Memory B cell (primary cell): ENCODE results near the gene DOK6.
"Not testable (repeated sequence)": the region's sequence is repeated elsewhere in the genome, so short reads cannot be mapped to it uniquely, and the experiment has no call there.

Experiments
- ATAC-seq: fragments of 150-1000 bp; cut with Tn5 transposase; 2 replicates; pipeline ENCODE4 v1.10.0; 2021; ENCODE audit warnings: low read depth, mild to moderate bottlenecking, moderate library complexity
- DNase-seq, 2 donors: peaks; one replicate each; pipeline ENCODE4 v3.0.0; 2022; ENCODE audit warnings: low spot score in 2 of 2
- H3K27ac Mint-ChIP-seq: one replicate; pipeline ENCODE4 v1.8.0; 2022; ENCODE audit warnings: mild to moderate bottlenecking, moderate library complexity, mixed read lengths
- H3K27me3 Mint-ChIP-seq: one replicate; pipeline ENCODE4 v1.8.0; 2022; ENCODE audit warnings: mixed read lengths
- H3K36me3 Mint-ChIP-seq: one replicate; pipeline ENCODE4 v1.8.0; 2022; ENCODE audit warnings: mild to moderate bottlenecking, mixed read lengths
- H3K4me1 Mint-ChIP-seq: one replicate; pipeline ENCODE4 v1.8.0; 2022; ENCODE audit warnings: mixed read lengths
- H3K4me3 Mint-ChIP-seq: one replicate; pipeline ENCODE4 v1.8.0; 2022; ENCODE audit warnings: mild to moderate bottlenecking, moderate library complexity, mixed read lengths
- H3K9me3 Mint-ChIP-seq: one replicate; pipeline ENCODE4 v1.8.0; 2022; ENCODE audit warnings: mixed read lengths

Gene DOK6

DNA sequence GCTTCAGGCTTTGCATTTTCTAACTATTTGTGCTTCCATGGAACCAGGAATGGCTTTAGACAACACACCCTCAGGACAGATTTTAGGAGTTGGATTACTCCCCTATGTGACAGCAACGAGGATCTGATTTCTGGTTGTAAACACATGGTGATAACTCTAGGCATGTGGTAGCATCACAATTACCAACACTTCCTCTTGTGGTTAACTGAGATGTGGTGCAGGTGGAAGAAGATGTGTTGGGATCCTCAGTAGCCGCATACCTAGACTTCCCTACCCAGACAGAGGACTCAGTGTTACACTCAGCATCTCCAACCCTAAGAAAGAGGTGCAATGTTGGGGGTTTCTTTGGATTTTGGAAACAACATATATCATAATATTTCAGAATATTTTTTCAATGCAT, 234.8 kb downstream of the DOK6 start:
- DNase-seq (no peak), ATAC-seq (no peak)
- Mint-ChIP-seq H3K27ac (no peak overlapping the region), H3K36me3 (no peaks in the 10 kb centered on the region), H3K4me1 (no peaks in the 10 kb centered on the region), H3K27me3 (no peaks in the 10 kb centered on the region), H3K4me3 (no peak overlapping the region), H3K9me3 (no peaks in the 10 kb centered on the region)

DNA sequence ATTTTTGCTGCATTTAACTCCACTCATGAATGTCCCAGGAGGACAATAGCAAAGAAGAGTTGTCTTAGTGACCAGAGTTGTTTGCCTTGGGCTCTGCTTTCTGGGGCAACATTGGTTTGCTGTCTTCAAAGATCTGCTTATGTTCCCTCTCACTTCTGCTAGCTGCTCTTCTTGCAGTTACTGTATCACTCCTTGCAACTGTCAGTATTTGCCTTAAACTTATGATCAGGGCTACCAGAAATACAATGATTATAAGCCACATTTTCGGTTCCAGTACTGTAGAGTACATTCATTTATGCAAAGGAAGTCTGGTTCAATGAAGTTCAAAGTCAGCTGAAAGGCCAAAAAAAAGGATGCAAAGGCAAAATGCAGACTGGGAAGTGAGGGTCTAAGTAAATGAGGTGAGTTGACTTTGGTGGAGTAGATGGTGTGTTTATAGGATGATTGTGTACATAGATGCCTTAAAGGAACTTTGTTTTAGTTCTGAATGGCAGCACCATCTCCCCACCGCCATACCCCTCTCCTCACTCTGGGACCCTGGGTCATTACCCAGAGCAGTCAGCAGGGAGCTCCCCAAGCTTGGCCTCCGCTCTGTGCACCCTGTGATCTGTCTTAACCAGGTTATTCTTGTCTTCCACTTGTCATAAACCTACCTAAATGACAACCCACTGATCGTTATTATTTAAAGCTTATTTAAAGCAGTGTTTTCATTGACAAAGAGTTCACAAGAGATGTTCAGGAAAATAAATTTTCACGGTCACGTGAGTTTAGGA, 236.0 kb downstream of the DOK6 start:
- H3K9me3 Mint-ChIP-seq = no peaks in the 10 kb centered on the region
- no peaks in the 10 kb centered on the region for H3K4me1 Mint-ChIP-seq
- no peaks in the 10 kb centered on the region for H3K36me3 Mint-ChIP-seq
- no peak for ATAC-seq
- H3K27ac Mint-ChIP-seq = no peak overlapping the region
- DNase-seq = no peak
- no peak overlapping the region for H3K4me3 Mint-ChIP-seq
- no peaks in the 10 kb centered on the region for H3K27me3 Mint-ChIP-seq

DNA sequence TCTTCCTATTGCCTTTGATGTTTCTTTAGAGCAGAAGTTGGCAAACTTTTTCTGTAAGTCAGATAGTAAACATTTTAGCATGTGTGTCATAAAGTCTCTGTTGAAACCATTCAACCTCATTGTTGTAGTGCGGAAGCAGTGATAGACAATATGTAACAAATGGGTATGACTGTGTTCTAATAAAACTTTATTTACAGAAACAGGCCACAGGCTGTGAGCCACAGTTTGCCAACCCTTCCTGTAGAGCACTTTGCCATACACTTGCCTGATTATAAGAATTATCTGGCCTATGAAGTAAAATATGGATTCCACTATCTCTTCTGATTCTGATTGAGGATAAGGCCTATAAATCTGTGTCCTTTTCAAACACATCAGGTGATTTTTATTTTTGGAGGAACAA, 237.4 kb downstream of the DOK6 start:
- Mint-ChIP-seq H3K4me1 (no peaks in the 10 kb centered on the region), H3K36me3 (no peaks in the 10 kb centered on the region), H3K9me3 (no peaks in the 10 kb centered on the region), H3K4me3 (no peak overlapping the region), H3K27me3 (no peaks in the 10 kb centered on the region), H3K27ac (no peak overlapping the region)
- ATAC-seq (no peak), DNase-seq (no peak)

- peaks cover 4% of the 10 kb centered on the region for H3K27me3 Mint-ChIP-seq
- no peaks in the 10 kb centered on the region for H3K36me3 Mint-ChIP-seq
- no peak overlapping the region for H3K27ac Mint-ChIP-seq
- ATAC-seq = no peak
- H3K4me1 Mint-ChIP-seq = no peaks in the 10 kb centered on the region
- H3K4me3 Mint-ChIP-seq = no peak overlapping the region
- DNase-seq = no peak
- peaks cover 2% of the 10 kb centered on the region for H3K9me3 Mint-ChIP-seq
Observed at GRCh38 chr18:69647702-69648101, 247.0 kb downstream of the DOK6 start.

- Mint-ChIP-seq H3K36me3 (no peaks in the 10 kb centered on the region), H3K4me1 (no peaks in the 10 kb centered on the region), H3K9me3 (peaks cover 2% of the 10 kb centered on the region), H3K27me3 (peaks cover 5% of the 10 kb centered on the region), H3K4me3 (no peak overlapping the region), H3K27ac (no peak overlapping the region)
- no peak for ATAC-seq
- DNase-seq = no peak
Observed at GRCh38 chr18:69648486-69648885, 247.8 kb downstream of the DOK6 start.

GRCh38 chr18:69649684-69650083, 249.0 kb downstream of the DOK6 start:
- no peak overlapping the region for H3K27ac Mint-ChIP-seq
- peaks cover 2% of the 10 kb centered on the region for H3K9me3 Mint-ChIP-seq
- DNase-seq (no peak), ATAC-seq (no peak)
- peaks cover 5% of the 10 kb centered on the region for H3K27me3 Mint-ChIP-seq
- H3K4me3 Mint-ChIP-seq = no peak overlapping the region
- H3K4me1 Mint-ChIP-seq = no peaks in the 10 kb centered on the region
- no peaks in the 10 kb centered on the region for H3K36me3 Mint-ChIP-seq

GRCh38 chr18:69651243-69651642, 250.6 kb downstream of the DOK6 start:
- ATAC-seq (no peak), DNase-seq (no peak)
- no peak overlapping the region for H3K27ac Mint-ChIP-seq
- no peaks in the 10 kb centered on the region for H3K36me3 Mint-ChIP-seq
- H3K4me3 Mint-ChIP-seq = no peak overlapping the region
- H3K27me3 Mint-ChIP-seq = peaks cover 5% of the 10 kb centered on the region
- H3K4me1 Mint-ChIP-seq = no peaks in the 10 kb centered on the region
- H3K9me3 Mint-ChIP-seq = peaks cover 2% of the 10 kb centered on the region

DNA sequence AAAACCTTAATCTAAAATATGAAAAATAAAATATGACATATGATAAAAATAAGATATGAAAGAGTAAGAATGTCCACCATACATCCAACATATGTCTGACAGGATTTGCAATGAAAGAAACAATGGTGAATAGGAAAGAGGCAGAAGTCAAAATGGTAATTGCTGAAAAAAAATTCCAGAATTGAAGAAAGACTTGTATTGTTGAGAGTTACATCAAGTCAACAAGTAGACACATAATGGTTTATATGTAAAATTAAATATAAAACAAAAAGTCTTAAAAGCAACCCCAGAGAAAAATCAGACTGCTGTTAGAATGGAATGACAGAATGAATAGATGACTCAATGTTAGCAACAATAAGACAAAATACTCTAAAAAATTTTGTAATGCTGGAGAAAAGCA, 255.1 kb downstream of the DOK6 start:
- peaks cover 1% of the 10 kb centered on the region for H3K27me3 Mint-ChIP-seq
- no peaks in the 10 kb centered on the region for H3K4me1 Mint-ChIP-seq
- H3K9me3 Mint-ChIP-seq = no peaks in the 10 kb centered on the region
- DNase-seq (no peak), ATAC-seq (no peak)
- H3K4me3 Mint-ChIP-seq = no peak overlapping the region
- H3K36me3 Mint-ChIP-seq = no peaks in the 10 kb centered on the region
- no peak overlapping the region for H3K27ac Mint-ChIP-seq

DNA sequence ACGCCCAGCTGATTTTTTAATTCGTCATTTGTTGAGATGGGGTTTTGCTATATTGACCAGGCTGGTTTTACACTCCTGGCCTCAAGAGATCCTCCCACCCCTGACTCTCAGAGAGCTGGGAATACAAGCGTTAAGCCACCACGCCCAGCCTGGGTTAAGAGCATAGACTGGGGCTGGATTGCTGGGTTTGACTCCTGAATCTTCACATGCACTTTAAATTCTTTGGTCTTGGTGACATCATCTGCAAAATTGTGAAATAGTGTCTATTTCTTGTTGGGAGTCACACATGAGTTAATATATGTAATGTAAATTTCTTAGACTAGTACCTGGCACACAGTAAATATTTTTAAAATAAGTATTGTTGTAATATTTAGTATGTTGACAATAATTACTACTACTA, 257.4 kb downstream of the DOK6 start:
- no peak overlapping the region for H3K4me3 Mint-ChIP-seq
- no peak overlapping the region for H3K27ac Mint-ChIP-seq
- H3K27me3 Mint-ChIP-seq = peaks cover under 1% of the 10 kb centered on the region
- no peaks in the 10 kb centered on the region for H3K4me1 Mint-ChIP-seq
- no peaks in the 10 kb centered on the region for H3K9me3 Mint-ChIP-seq
- DNase-seq (no peak), ATAC-seq (no peak)
- no peaks in the 10 kb centered on the region for H3K36me3 Mint-ChIP-seq

DNA sequence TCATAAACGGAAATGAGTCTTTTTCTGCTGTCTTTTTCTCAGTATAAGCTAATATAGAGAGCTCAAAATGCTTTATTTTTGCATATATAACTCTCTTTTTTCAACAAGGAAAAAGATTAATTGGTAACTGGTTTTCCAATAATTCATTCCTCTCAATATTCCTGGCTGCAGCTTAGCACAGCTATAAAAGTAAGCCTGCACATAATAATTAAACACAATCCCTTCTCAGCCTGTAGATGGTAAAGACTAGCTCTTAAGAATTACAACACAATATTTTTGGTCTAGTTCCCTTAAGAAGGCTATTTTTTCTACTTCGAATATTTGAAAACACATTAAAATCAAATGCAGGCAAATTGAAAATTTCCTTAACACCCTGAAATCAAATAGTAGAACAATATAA, 258.0 kb downstream of the DOK6 start:
- Mint-ChIP-seq H3K27ac (no peak overlapping the region), H3K27me3 (no peaks in the 10 kb centered on the region)
- ATAC-seq = no peak

DNA sequence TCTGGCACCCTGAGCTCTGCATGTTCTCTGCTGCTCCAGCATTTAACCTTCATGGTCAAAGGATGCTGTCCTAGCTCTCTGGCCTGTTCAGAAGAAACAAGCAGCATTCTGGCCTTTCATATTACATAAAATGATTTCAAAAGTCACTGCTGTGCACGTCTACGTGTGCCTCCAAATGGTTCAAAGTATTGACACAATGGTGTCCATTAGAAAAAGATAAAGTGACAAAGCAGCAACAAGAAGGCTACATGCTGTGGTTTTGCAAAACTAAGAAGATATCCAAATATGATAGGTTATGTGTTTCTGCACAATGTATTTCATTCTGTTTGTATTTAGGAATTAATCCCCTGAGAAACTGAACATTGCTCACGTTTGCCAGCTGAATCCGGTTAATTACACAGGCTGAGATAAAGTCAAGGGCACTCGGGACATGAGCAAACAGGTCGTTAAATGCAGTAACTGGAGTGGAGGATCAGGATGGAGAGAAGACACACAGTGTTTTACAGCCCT, 258.5 kb downstream of the DOK6 start:
- no peaks in the 10 kb centered on the region for H3K36me3 Mint-ChIP-seq
- no peak for ATAC-seq
- H3K27me3 Mint-ChIP-seq = no peaks in the 10 kb centered on the region
- H3K4me3 Mint-ChIP-seq = no peak overlapping the region
- H3K4me1 Mint-ChIP-seq = no peaks in the 10 kb centered on the region
- H3K9me3 Mint-ChIP-seq = no peaks in the 10 kb centered on the region
- no peak for DNase-seq
- no peak overlapping the region for H3K27ac Mint-ChIP-seq

More for the DNA sequence above, 258.0 kb downstream of the DOK6 start:
- H3K4me3 Mint-ChIP-seq = no peak overlapping the region
- H3K36me3 Mint-ChIP-seq = no peaks in the 10 kb centered on the region
- no peak for DNase-seq
- no peaks in the 10 kb centered on the region for H3K4me1 Mint-ChIP-seq
- H3K9me3 Mint-ChIP-seq = no peaks in the 10 kb centered on the region

GRCh38 chr18:69662090-69662489, 261.4 kb downstream of the DOK6 start:
- not testable (repeated sequence) for ATAC-seq, H3K27ac Mint-ChIP-seq, H3K9me3 Mint-ChIP-seq, H3K36me3 Mint-ChIP-seq, H3K27me3 Mint-ChIP-seq, H3K4me1 Mint-ChIP-seq, DNase-seq, H3K4me3 Mint-ChIP-seq

DNA sequence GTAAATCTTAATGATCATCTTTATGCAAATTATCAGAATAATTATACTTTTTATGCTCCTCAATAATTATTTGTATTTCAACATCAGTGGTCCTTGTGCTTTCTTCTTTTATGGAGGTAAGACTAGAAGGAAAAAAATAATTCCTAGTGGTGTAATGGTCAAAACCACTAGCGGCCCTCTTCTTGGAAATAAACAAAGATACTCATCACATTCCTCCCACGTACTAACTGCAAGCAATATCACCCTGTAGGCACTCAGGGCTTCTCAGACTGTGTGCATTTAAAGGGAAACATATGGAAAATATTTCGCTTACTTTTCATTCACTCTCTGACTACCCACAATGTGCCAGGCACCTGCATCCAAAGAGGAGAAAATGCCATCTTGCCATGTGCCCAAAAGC, 263.7 kb downstream of the DOK6 start:
- DNase-seq (no peak), ATAC-seq (no peak)
- Mint-ChIP-seq H3K36me3 (no peaks in the 10 kb centered on the region), H3K9me3 (peaks cover 5% of the 10 kb centered on the region), H3K4me3 (no peak overlapping the region), H3K4me1 (no peaks in the 10 kb centered on the region), H3K27me3 (peaks cover 2% of the 10 kb centered on the region), H3K27ac (no peak overlapping the region)

DNA sequence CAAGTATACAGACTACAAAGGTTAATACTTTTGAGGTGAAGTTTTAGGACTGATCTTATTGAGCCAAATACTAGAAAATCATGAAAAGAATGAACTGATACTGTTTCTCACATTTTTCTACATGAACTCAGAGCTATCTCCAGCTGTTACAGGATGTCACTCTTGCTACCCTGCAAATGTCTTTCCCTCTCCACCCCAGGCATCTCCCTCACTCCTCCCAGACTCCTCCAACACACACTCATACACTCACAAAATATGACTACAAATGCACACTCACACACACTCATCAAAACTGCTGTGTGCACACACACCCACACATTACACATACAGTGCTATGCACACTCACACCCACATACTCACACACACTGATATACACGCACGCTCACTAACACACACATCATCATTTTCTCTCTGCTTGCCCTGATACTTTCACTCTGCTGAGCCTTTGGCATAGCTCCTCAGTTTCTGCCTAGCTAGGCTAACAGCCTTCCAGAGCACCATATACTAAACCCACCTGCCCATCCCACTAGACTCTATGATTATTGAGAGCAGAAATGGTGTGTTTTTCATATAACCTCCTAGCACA, 273.7 kb downstream of the DOK6 start:
- no peaks in the 10 kb centered on the region for H3K4me1 Mint-ChIP-seq
- no peak overlapping the region for H3K4me3 Mint-ChIP-seq
- H3K9me3 Mint-ChIP-seq = no peaks in the 10 kb centered on the region
- no peak overlapping the region for H3K27ac Mint-ChIP-seq
- no peaks in the 10 kb centered on the region for H3K36me3 Mint-ChIP-seq
- no peak for ATAC-seq
- H3K27me3 Mint-ChIP-seq = peaks cover 3% of the 10 kb centered on the region
- DNase-seq = no peak

DNA sequence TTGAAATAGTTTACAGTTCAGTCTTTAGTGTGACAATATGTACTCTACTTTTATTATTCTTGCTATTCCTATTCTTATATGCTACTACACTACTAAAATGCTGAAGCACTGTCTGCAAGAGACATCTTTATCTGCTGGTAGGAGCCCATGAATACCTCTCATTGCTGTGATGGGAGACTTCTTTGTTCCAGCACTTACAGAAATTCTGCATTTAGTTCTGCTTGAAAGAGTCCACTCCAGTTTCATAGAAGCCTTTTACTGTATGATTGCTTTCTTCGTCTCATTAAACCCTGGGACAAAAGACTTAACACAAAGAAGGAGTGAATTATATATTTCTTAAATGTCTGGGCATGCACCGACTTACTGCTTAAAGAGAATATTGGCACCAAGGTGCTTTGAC, 274.3 kb downstream of the DOK6 start:
- H3K27me3 Mint-ChIP-seq = peaks cover 3% of the 10 kb centered on the region
- H3K36me3 Mint-ChIP-seq = no peaks in the 10 kb centered on the region
- no peaks in the 10 kb centered on the region for H3K4me1 Mint-ChIP-seq
- DNase-seq = no peak
- no peak overlapping the region for H3K4me3 Mint-ChIP-seq
- H3K27ac Mint-ChIP-seq = no peak overlapping the region
- H3K9me3 Mint-ChIP-seq = no peaks in the 10 kb centered on the region
- ATAC-seq = no peak
